ENCODE measurements around the gene PSMC3. TPM values are rescaled to one million over a fixed set of nuclear protein-coding genes. Genes with fewer than 3 reads are reported as not detected.
A peak's percentile ranks its signal among the peaks of the same experiment; 100 is the strongest.

Gene PSMC3
- total RNA-seq, 1 donor from 2014 or later: 169 TPM

- peak; percentile 15 for TF ChIP-seq CTCF (conservative IDR thresholded peaks at IDR 0.05; ENCODE audit: low read depth, low read length)
- H3K4me3 ChIP-seq (ENCODE audit: low read depth, low read length): no peak overlapping the region
- DNase-seq (ENCODE audit: low read depth): no peak
Observed at GRCh38 chr11:47376525-47377371, 49.5 kb downstream of the PSMC3 start.

GRCh38 chr11:47376107-47376524 is 50.1 kb downstream of the PSMC3 start:
- peak; percentile 23 for DNase-seq (ENCODE audit: low read depth)
- no peak overlapping the region for H3K4me3 ChIP-seq (ENCODE audit: low read depth, low read length)
- TF ChIP-seq CTCF (conservative IDR thresholded peaks at IDR 0.05; ENCODE audit: low read depth, low read length): no peak

DNA sequence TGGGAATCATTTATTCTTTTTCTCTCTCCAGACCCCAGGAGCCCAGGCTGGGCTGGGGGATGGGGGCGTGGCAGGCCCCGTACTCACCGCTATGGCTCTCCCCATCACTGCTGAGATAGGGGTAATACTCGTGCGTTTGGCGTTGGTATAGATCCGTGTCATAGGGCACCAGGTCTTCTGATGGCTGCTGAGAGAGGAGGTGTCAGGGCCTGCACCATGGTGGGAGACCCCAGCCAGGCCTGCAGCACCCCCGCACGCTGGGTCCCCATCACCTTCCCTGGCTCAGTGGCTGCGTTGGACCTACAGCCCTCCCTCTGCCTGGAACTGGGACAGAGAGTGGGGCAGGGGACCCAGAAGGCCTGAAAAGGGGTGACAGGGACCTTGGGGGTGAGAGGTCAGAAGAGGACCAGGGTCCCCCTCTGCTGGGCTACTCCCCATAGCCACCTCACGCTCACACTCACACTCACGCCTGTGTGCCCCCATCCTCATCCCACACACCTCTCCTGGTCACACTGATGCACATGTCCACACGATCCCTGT is 50.6 kb downstream of the PSMC3 start:
- no peak for TF ChIP-seq CTCF (conservative IDR thresholded peaks at IDR 0.05; ENCODE audit: low read depth, low read length)
- no peak for DNase-seq (ENCODE audit: low read depth)
- H3K4me3 ChIP-seq (ENCODE audit: low read depth, low read length): no peak overlapping the region

- DNase-seq (ENCODE audit: low read depth): no peak
- no peak for TF ChIP-seq CTCF (conservative IDR thresholded peaks at IDR 0.05; ENCODE audit: low read depth, low read length)
- no peak overlapping the region for H3K4me3 ChIP-seq (ENCODE audit: low read depth, low read length)
Observed at GRCh38 chr11:47375020-47375419, 51.2 kb downstream of the PSMC3 start.

DNA sequence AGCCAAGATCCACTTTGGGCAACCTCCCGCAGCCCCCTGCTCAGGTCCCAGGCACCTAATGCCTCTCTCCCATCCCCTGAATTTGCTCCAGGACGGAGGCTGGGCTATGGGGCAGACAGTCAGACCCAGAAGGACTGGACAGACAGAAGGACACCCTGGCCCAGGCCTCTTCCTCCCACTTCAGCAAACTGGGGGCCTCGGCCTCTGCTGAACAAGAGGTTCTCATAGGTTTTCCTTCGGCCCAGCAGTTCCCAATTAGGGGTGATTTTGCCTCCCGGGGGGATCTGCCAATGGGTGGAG is 51.6 kb downstream of the PSMC3 start:
- DNase-seq (ENCODE audit: low read depth): no peak
- TF ChIP-seq CTCF (conservative IDR thresholded peaks at IDR 0.05; ENCODE audit: low read depth, low read length): no peak
- no peak overlapping the region for H3K4me3 ChIP-seq (ENCODE audit: low read depth, low read length)

- peak; percentile 97 for TF ChIP-seq CTCF (conservative IDR thresholded peaks at IDR 0.05; ENCODE audit: low read depth, low read length)
- no peak for DNase-seq (ENCODE audit: low read depth)
- H3K4me3 ChIP-seq (ENCODE audit: low read depth, low read length): no peak overlapping the region
Observed at GRCh38 chr11:47373876-47374719, 52.1 kb downstream of the PSMC3 start.
